ENCODE results near the gene MRPL50.
"Not testable (repeated sequence)": the region's sequence is repeated elsewhere in the genome, so short reads cannot be mapped to it uniquely, and the experiment has no call there.

MRPL50 gene

DNA sequence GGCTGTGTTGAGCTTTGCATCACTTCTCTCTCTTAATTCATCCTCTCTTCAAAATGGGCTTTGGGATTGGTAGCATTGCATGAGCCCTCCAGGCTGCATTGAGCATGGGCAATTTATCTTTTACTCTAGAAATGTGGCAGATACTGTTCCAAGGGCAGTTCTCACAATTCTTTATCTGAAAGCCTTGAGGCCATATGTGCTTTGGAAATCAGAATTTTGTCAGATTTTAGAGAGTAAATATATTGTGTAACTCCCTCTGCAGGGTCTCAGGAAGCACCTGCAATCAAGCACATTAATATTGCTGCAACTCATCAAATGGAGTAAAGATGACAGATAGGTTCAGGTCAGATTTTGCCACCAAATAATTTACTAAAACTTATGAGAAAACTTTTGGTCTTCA is 19.6 kb upstream of the MRPL50 start:
- no peak for DNase-seq (ENCODE audit: low spot score)

DNA sequence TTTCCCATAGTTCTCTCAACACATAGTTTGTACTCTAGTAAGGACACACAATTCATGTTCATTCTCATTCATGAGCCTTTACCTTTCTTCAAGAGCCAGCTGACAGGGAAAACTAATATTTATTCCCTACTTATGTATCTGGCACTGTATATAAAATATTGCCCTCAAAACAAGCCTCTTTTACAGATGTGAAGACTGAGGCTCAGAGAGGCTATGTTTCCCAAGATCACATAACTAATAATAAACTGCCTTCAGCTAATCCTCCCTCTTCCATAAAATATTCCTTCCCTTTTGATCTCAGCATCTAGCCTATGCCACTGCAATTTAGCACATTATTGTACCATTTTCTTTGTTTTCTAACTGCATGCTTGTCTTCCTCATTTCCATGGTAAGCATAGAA is 19.0 kb upstream of the MRPL50 start:
- no peak for DNase-seq (ENCODE audit: low spot score)

DNA sequence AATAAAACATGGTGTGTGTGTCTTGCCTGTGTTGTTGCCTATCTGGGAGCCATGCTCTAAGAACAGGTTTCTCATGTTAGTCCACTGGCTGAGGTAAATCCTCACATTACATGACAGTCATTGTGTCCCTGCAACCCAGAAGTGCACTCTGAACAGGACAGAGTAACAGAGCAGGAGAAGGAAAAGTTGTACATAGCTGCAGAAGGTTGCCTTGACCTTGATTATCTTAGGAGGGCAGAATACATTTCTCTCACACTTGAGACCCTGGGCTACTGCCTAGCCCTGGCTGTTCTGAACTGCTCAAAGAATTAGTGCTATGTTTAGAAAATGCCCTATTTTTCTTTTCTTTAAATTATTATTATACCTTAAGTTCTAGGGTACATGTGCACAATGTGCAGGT is 17.2 kb upstream of the MRPL50 start:
- DNase-seq (ENCODE audit: low spot score) = no peak

- DNase-seq (ENCODE audit: low spot score) = no peak
These were observed 16.4 kb upstream of the MRPL50 start for GRCh38 chr9:101414839-101415238.

DNA sequence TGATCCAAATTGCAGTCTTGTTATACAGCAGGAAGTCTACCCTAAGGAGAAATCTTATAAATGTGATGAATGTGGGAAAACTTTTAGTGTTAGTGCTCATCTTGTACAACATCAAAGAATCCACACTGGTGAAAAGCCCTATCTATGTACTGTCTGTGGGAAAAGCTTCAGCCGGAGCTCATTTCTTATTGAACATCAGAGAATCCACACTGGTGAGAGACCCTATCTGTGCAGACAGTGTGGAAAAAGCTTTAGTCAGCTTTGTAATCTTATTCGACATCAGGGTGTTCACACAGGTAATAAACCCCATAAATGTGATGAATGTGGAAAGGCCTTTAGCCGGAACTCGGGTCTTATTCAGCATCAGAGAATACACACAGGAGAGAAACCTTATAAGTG is 10.7 kb upstream of the MRPL50 start:
- no peak for DNase-seq (ENCODE audit: low spot score)

DNA sequence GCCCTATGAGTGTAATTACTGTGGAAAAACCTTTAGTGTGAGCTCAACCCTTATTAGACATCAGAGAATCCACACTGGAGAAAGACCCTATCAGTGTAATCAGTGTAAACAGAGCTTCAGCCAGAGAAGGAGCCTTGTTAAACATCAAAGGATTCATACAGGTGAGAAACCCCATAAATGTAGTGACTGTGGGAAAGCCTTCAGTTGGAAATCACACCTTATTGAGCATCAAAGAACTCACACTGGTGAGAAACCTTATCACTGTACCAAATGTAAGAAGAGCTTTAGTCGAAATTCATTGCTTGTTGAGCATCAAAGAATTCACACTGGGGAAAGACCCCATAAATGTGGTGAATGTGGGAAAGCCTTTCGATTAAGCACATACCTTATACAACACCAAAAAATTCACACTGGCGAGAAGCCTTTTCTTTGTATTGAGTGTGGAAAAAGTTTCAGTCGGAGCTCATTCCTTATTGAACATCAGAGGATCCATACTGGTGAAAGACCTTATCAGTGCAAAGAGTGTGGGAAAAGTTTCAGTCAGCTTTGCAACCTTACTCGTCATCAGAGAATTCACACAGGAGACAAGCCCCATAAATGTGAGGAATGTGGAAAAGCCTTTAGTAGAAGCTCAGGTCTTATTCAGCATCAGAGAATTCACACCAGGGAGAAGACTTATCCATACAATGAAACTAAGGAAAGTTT is 10.1 kb upstream of the MRPL50 start:
- no peak for DNase-seq (ENCODE audit: low spot score)

- no peak for DNase-seq (ENCODE audit: low spot score)
These were observed 5.3 kb upstream of the MRPL50 start for GRCh38 chr9:101403516-101404285.

GRCh38 chr9:101400120-101400519 is 1.7 kb upstream of the MRPL50 start:
- DNase-seq (ENCODE audit: low spot score) = peak; percentile 12

- DNase-seq (ENCODE audit: low spot score) = no peak
These were observed 1.2 kb upstream of the MRPL50 start for GRCh38 chr9:101399643-101399970.

GRCh38 chr9:101398930-101399642 is 668 bp upstream of the MRPL50 start:
- peak; percentile 21 for DNase-seq (ENCODE audit: low spot score)

DNA sequence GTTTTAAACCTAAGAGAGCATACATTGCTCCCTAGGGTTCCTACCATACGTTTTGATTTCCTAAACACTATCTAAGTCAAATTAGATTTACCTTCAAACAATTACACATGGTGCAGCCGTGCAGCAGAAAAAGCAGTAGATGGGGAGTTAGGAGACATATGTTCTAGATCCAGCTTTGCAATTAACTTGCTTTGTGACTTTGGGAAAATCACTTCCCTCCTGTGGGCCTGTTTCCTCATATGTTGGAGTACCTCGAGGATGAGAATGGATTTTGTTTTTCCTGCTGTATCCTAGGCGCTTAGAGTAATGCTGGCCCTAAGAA is 711 bp downstream of the MRPL50 start:
- DNase-seq (ENCODE audit: low spot score) = no peak

GRCh38 chr9:101394687-101395086 is 3.7 kb downstream of the MRPL50 start:
- no peak for DNase-seq (ENCODE audit: low spot score)

DNA sequence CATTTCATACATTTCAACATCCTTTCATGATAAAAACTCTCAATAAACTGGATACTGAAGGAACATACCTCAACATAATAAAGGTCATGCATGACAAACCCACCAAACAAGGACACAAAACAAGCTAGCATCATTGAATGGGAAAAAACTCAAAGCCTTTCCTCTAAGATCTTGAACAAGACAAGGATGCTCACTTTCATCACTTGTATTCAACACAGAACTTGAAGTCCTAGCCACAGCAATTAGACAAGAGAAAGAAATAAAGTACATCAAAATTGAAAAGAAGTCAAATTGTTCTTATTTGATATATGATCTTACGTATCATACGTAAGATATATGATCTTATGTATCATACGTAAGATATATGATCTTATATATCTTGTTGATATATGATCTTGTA is 5.3 kb downstream of the MRPL50 start:
- no peak for DNase-seq (ENCODE audit: low spot score)

GRCh38 chr9:101388507-101388993 is 9.9 kb downstream of the MRPL50 start:
- peak; percentile 37 for DNase-seq (ENCODE audit: low spot score)

- peak; percentile 66 for DNase-seq (ENCODE audit: low spot score)
These were observed 10.4 kb downstream of the MRPL50 start for GRCh38 chr9:101387871-101388506.

DNA sequence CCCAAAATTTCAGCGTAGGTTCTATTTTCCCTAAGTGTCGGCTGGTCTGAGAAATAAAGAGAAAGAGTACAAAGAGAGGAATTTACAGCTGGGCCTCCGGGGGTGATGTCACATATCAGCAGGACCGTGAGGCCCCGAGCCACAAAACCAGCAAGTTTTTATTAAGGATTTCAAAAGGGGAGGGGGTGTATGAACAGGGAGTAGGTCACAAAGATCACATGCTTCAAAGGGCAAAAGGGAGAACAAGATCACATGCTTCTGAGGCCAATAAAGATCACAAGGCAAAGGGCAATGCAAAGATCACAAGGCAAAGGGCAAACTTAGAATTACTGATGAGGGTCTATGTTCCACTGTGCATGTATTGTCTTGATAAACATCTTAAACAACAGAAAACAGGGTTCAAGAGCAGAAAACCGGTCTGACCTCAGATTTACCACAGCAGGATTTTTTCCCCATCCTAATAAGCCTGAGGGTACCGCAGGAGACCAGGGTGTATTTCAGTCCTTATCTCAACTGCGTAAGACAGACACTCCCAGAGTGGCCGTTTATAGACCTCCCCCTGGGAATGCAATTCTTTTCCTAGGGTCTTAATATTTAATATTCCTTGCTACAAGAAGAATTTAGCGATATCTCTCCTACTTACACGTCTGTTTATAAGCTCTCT is 13.4 kb downstream of the MRPL50 start, which contains the start of gene BAAT:
BAAT (minus strand) TSS at position 134 of the 664 bp plus-strand sequence. CDS start 13,602 bp downstream, outside the sequence.
- DNase-seq (ENCODE audit: low spot score) = not testable (repeated sequence)

DNA sequence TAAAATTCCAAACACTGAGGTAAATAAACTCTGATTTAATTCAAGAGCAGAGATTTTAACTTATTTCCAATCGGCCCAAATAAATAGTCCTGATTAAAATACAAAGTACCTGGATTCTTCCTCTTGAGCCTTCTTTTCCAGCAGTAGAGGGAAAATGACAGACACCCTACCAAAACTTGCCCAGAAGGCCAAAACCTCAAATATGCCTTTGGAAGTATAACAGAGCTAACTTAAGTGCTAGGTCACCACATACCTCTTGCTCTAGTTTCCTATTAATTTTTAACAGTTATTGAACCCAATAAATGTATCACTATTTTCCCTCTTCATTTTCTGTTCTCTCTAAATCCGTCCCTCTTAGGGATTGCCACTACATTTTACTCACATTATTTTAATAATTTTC is 15.1 kb downstream of the MRPL50 start:
- no peak for DNase-seq (ENCODE audit: low spot score)

DNA sequence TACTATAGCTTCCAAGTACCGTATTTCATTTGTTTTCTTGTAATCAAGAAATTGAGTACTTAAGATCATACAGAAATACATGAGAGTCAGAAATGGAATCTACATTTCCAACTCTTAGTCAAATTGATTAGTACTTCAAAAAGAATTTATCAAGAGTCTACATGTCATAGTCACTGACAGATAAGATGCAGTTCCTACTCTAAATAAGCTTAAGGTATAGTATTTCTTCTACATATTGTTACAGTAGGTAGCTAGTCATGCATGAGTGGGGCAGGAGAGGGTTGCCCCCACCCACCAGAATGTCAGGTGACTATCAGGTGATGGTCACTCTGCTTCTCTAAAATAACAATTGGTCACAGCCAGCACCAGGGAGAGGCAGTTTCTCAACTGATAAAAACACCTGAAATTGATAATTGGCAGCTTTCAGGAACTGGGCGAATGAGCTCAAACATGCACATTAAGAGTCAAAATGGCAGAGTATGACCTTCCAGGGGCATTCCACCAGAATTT is 16.5 kb downstream of the MRPL50 start:
- no peak for DNase-seq (ENCODE audit: low spot score)

DNA sequence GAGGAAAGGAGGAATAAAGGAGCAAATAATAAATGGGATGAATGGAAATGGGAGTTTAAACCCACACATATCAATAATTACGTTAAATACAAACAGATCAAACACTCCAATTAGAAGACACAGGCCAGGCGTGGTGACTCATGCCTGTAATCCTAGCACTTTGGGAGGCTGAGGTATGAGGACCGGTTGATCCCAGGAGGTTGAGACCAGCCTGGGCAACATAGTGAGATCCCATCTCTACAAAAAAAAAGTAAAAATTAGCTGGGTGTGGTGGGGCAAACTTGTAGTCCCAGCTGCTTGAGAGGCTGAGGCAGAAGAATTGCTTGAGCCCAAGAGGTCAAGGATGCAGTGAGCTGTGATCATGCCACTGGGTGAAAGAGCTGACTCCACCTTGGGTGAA is 17.3 kb downstream of the MRPL50 start:
- no peak for DNase-seq (ENCODE audit: low spot score)

DNA sequence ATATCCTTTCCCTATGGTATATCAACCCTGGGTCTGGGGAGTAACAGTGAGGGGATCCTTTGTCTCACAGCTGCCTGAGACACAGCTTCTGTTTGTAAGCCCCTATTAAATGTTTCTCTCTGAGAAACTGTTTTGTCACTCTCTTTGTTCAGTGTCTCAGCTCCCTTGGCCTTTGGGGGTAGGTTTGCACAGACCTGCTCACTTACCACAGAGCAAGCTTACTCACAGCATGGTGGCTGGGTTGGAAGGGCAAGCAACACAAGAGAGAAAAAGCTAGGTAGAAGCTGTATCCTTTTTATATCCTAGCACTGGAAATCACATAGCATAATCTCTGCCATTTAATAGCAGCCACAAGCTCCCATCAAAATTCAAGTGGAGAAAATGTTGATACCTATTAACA is 18.1 kb downstream of the MRPL50 start:
- no peak for DNase-seq (ENCODE audit: low spot score)

DNA sequence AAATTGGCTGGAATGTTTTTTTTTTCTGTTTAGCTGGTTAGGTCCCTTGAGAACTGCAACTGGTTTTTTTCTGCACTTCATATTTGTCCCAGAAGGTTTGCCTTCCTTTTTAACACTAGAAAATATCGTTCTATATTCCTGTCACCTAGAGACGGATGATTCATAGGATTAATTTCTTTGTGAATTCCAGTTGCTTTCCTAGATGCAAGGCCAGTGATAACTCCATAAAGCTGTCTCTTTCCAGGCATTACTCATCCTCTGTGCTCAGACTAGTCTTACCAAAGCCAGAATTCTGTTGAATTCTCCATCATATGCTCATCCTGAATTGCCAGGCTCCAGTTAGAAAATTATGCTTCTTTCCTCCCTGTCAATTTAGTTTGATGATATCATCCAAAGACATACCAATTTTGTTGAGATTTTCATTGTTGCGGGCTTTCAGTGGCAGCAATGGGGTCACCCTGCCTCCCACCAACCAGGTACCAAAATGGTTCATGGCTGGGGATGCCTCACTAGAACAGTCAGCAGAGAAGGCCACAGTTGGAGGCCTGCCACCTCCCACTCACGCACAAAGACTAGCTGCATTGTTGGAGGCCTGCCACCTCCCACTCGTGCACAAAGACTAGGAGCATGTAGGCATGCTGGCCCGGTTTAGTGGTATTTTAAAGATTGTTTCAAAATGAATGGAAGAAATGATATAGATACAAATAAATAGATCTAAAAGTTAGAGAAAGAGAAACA is 22.1 kb downstream of the MRPL50 start:
- no peak for DNase-seq (ENCODE audit: low spot score)
